GM19239 (cell line): ENCODE data around the gene ADAMTS17.
"Not testable (repeated sequence)": the region's sequence is repeated elsewhere in the genome, so short reads cannot be mapped to it uniquely, and the experiment has no call there.

ENCODE experiments used
- DNase-seq: peaks from one replicate; pipeline ENCODE4 v3.0.0; 2011; ENCODE audit warnings: low spot score; ENCODE audit not compliant: insufficient read length
- FAIRE-seq: peaks from 2 replicates; lab custom pipeline; 2011; peaks lifted over from hg19 to GRCh38; lab: Jason Lieb, UNC

ADAMTS17 gene

GRCh38 chr15:100073982-100074381 is 267.8 kb downstream of the ADAMTS17 start:
- FAIRE-seq (no peak), DNase-seq (no peak)

- not testable (repeated sequence) for FAIRE-seq, DNase-seq
Measured at GRCh38 chr15:100066521-100067280, 275.1 kb downstream of the ADAMTS17 start.

DNA sequence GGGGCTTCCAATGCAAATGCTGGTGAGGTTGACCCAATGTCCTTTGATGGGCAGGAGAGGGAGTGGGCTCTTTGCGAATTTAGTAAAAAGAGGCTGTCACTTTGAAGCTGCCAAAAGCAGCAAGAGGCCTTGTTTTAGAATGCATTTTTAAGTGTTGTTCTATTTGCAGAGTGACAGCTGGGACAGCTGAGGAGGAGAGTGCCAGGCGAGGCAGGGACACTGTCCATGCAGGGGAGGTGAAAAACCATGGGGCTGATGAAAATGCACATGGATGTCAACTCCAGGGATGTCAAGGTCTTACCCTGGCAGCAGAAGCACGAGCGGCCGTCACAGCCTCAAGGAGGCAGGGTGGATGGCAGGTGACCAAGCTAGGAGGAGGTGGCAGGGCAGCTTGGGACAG is 279.8 kb downstream of the ADAMTS17 start:
- DNase-seq (no peak), FAIRE-seq (no peak)

GRCh38 chr15:100060276-100060926 is 281.4 kb downstream of the ADAMTS17 start:
- FAIRE-seq (no peak), DNase-seq (no peak)

- DNase-seq (no peak), FAIRE-seq (no peak)
Measured at GRCh38 chr15:100059521-100059920, 282.3 kb downstream of the ADAMTS17 start.

- DNase-seq (no peak), FAIRE-seq (no peak)
Measured at GRCh38 chr15:100059094-100059493, 282.7 kb downstream of the ADAMTS17 start.

GRCh38 chr15:100058458-100058857 is 283.3 kb downstream of the ADAMTS17 start:
- no peak for FAIRE-seq
- no peak for DNase-seq

DNA sequence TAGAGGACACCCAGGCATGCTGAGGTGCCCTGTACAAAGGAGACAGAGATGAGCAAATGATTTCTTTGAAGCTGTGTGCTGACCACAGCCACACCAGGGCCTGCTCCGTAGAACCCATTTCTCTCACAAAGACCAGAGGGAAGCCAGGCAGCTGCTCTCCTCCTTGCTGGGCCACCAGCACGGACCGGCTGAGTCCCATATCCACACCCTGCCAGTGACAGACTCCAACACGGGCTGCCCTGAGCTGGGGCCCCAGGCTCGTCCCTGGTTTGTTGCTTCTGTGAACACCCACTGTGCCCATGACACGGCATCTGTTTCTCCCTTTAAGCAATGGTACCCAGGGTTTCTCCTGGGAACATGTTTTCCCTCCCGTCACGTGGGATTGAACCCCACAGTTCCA is 284.5 kb downstream of the ADAMTS17 start:
- FAIRE-seq: no peak
- DNase-seq: no peak

GRCh38 chr15:100056411-100057072 is 285.2 kb downstream of the ADAMTS17 start:
- FAIRE-seq (no peak), DNase-seq (no peak)

GRCh38 chr15:100055821-100056220 is 286.0 kb downstream of the ADAMTS17 start:
- no peak for FAIRE-seq
- no peak for DNase-seq

GRCh38 chr15:100054539-100054938 is 287.2 kb downstream of the ADAMTS17 start:
- FAIRE-seq (no peak), DNase-seq (no peak)

DNA sequence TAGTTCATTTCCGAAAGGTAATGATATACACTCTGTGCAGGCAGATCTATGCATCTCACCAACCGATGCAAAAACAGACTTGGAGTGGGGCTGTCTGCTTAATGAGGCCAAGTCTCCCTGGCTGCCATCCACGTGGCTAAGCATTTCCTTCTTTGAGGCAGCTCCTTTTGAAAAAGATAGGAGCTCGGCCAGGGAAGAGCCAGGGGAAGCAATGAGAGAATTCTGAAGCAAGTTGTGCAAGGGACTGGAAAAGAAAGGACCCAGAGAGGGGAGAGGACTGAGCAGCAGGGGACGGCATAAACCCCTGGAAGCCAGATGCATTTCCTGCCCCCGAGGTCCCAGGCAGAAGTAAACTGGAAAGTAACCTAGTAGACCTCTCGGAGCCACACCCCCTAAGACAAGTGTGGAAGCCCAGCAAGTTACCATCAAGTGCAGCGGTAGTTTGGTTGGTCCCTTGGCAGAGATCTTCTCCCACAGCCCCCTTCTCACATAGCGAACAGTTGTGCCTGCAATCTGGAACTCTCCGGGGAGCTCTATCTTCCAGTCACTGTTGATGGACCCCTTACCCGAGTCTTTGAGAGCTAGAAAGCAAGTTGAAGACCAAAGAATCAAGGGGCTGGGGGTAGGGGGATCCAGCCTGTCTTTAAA is 288.2 kb downstream of the ADAMTS17 start:
- DNase-seq (no peak), FAIRE-seq (no peak)

DNA sequence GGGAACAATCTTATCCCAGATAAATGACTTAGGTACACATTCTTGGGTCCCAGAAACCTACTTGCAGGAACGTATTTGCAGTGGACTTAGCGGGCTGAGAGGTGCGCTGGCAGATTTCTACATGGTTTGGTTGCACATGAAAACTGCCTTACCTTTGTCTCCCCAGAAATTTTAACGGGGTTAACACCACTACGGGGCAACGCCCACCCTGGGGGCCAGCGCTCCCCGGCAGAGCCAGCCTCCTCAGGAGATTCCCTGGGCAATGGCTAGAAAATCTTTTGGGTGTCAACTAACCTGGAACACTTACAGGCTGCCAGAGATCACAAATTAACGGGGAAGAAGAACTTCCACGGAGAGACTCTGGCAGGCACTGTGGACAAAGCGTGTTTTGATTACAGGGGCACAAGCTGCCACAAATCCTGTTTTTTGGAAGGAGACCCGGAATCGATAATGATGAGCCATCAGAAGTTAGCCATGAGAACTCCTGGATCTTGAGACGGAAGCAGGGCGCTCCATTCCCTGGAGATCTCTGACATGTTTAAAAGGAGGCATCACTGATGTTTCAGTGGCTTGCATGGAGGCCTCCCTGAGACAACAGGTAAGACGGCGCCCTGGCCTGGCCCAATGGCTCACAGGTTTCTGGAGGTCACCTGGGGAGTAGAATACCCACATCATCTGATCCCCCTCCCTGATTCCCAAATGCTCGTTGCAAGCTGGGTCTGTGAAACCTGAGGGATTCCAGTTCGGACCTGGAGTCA is 288.9 kb downstream of the ADAMTS17 start:
- no peak for DNase-seq
- no peak for FAIRE-seq

- DNase-seq (no peak), FAIRE-seq (no peak)
Measured at GRCh38 chr15:100050877-100051786, 290.6 kb downstream of the ADAMTS17 start.

DNA sequence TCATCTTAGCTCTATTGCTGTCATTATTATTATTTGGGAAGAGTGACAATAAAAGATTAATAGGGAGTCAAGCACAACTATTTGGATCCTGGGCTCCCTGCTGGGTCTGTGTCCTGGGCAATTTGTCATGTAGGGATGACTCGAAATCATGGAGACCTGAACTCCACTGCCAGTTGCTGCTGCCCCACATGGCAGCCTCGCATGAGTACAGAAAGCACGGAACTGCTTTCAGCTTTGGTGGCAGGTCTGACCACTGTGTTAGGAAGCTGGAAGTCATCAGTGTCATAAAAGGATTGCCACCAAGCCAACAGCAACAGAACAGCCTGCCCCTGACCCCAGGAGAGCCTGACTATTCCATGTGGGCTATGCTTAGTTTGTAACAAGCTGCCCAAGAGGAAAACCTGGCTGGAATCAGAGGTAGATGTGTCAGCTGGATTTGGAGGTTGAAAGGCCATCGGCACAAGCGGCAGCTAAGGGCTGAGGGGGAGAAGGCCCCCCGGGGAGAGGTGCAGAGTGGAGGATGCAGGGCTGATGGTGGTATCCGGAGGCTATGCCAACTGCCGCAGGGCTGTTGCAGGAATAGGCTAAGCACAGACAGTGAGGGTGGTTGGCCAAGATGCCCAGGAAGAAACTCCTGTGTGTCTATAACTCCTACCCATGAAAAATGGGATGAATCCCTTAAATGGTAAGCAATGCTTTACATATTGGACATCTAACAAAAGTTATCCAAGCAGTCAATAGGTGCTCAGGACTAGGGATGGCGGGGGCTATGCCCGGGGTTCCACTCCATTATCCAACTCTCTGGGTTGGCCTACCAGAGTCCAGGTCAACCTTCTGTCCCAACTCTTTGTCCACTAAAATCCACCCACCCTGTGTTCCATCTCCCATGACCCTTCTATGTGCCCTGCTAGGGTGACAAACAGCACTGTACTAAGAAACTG is 291.6 kb downstream of the ADAMTS17 start:
- DNase-seq (no peak), FAIRE-seq (no peak)

DNA sequence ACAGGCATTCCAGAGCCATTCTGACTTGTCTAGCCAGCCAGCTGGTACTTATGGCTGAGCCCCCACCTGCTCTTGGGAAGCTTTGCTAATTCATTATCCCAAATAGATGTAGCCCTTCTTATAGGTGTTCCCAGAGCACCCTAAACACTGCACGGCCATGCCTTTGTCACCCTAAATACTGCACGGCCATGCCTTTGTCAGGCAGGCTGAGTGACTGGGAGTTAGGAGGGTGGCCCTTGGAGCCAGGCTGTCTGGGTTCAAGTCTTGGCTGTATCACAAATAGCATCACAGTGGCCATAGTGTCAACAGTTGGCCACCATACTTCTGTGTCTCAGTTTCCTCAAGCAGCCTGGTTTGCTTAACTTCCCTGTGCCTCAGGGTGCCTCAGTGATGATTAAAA is 292.3 kb downstream of the ADAMTS17 start:
- FAIRE-seq: no peak
- DNase-seq: no peak

DNA sequence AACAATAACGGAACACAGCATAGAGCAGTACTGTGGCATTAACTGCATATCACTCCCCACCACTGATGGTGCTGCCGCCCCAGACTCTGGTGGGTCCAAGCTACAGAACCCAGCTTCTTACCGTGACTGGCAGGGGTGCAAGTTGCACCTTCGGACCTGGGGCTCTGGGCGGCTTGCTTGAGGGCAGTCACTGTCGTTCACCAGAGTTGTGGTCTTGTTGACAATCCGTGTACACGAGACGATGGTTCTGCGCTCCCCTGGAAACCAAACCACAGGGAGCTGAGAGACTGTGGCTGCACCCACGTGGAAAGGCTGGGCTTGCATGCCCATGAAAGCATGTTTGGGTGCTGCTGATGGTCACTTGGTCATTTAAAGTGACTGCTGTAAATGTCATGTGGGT is 293.0 kb downstream of the ADAMTS17 start:
- no peak for FAIRE-seq
- no peak for DNase-seq

DNA sequence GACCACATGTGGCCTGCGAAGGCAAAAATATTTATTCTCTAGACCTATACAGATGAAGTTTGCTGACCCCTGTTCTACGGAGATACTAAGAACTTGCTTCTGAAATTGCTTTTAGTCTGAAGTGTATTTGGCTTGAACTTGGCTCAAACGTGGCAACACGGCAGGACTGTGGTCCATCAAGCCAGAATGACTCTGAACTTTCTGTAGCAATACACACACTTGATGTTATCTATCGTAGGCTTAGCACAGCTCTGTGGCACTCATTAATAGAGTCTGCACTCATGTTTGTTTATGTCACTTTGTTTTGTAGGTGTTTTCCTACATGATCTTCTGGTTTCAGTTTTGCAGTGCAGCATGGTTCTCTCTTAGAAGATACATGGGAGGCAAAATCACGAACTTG is 298.1 kb downstream of the ADAMTS17 start:
- FAIRE-seq (no peak), DNase-seq (no peak)
